H1 (cell line): ENCODE data around the gene LTO1. TPM values are rescaled to one million over a fixed set of nuclear protein-coding genes. Genes with fewer than 3 reads are reported as not detected.

Experiments
- CTCF ChIA-PET: fragments of 300-600 bp; sonication (Branson Sonifier 250); formaldehyde crosslinking; loops from one replicate; lab custom pipeline; 2021; ENCODE audit not compliant: partially characterized antibody; lab: Charles Lee
- POLR2A ChIA-PET: fragments of 300-600 bp; sonication (Branson Sonifier 250); formaldehyde crosslinking; loops from one replicate; lab custom pipeline; 2021; ENCODE audit warnings: inconsistent platforms; ENCODE audit not compliant: partially characterized antibody; lab: Charles Lee
- DNase-seq, 2 experiments: peaks; one replicate each; pipeline versions ENCODE4 v3.0.0 to v3.0.0-alpha.2; 2010 to 2022; ENCODE audit warnings: low spot score in 2 of 2, low read depth in 1 of 2, mixed read lengths in 1 of 2
- FAIRE-seq: peaks from 2 replicates; lab custom pipeline; 2011; peaks lifted over from hg19 to GRCh38; lab: Jason Lieb, UNC
- H2AFZ ChIP-seq: 2 replicates; pipeline ENCODE4 v1.8.1; 2012; ENCODE audit warnings: low read length, inconsistent platforms
- H2AK5ac ChIP-seq: 2 replicates; pipeline ENCODE4 v1.6.1; 2013; ENCODE audit warnings: low read depth, low read length
- H2BK120ac ChIP-seq: replicated peaks from 2 replicates; pipeline ENCODE3; 2013; ENCODE audit warnings: low read depth, low read length, inconsistent platforms
- H2BK12ac ChIP-seq: 2 replicates; pipeline ENCODE4 v1.6.1; 2013; ENCODE audit warnings: low read depth, low read length
- H2BK15ac ChIP-seq: 2 replicates; pipeline ENCODE4 v1.6.1; 2013; ENCODE audit warnings: low read length
- H2BK20ac ChIP-seq: 2 replicates; pipeline ENCODE4 v1.6.1; 2013; ENCODE audit warnings: low read length
- H2BK5ac ChIP-seq: 2 replicates; pipeline ENCODE4 v1.6.1; 2013; ENCODE audit warnings: low read depth, low read length
- H3K14ac ChIP-seq: 2 replicates; pipeline ENCODE4 v1.6.1; 2013; ENCODE audit warnings: inconsistent platforms; ENCODE audit not compliant: insufficient read length
- H3K18ac ChIP-seq: 2 replicates; pipeline ENCODE4 v1.6.1; 2013; ENCODE audit warnings: low read length; ENCODE audit errors: extremely low read depth
- H3K23ac ChIP-seq: 2 replicates; pipeline ENCODE4 v1.6.1; 2013; ENCODE audit warnings: inconsistent platforms; ENCODE audit not compliant: insufficient read length
- H3K23me2 ChIP-seq: 2 replicates; pipeline ENCODE4 v1.6.1; 2013; ENCODE audit warnings: low read depth, low read length
- H3K27ac ChIP-seq: 2 replicates; pipeline ENCODE4 v1.6.1; 2011; ENCODE audit warnings: low read depth, low read length, inconsistent platforms
- H3K27me3 ChIP-seq, 4 experiments: replicated peaks in 1 of 4; 1 replicate in 1 of 4; 2 replicates in 3 of 4; pipeline versions ENCODE4 v1.6.1 to v1.8.1; 2011 to 2013; ENCODE audit warnings: low read length in 3 of 4, mild to moderate bottlenecking in 3 of 4, inconsistent platforms in 2 of 4, mixed read lengths in 2 of 4, moderate library complexity in 1 of 4; ENCODE audit not compliant: control insufficient read depth in 3 of 4, insufficient read depth in 3 of 4; ENCODE audit errors: extremely low read depth in 1 of 4
- H3K36me3 ChIP-seq, 4 experiments: 2 replicates each; pipeline versions ENCODE4 v1.6.1 to v1.8.1; 2011 to 2013; ENCODE audit warnings: mild to moderate bottlenecking in 4 of 4, low read length in 3 of 4, moderate library complexity in 2 of 4, control low read depth in 1 of 4, inconsistent platforms in 1 of 4; ENCODE audit not compliant: insufficient read depth in 4 of 4, control insufficient read depth in 2 of 4
- H3K4ac ChIP-seq: replicated peaks from 2 replicates; pipeline ENCODE3; 2013; ENCODE audit warnings: low read length, low read depth, mixed read lengths, inconsistent platforms; ENCODE audit not compliant: insufficient read length
- H3K4me1 ChIP-seq, 4 experiments: replicated peaks in 1 of 4; 1 replicate in 1 of 4; 2 replicates in 3 of 4; pipeline versions ENCODE4 v1.6.1 to v1.8.1; 2011 to 2013; ENCODE audit warnings: low read length in 3 of 4, inconsistent platforms in 2 of 4, mixed read lengths in 1 of 4; ENCODE audit not compliant: insufficient read depth in 4 of 4, control insufficient read depth in 3 of 4
- H3K4me2 ChIP-seq, 2 experiments: 2 replicates each; pipeline versions ENCODE4 v1.6.1 to v1.8.1; 2011 to 2013; ENCODE audit warnings: low read depth in 2 of 2, low read length in 2 of 2, control low read depth in 1 of 2, inconsistent platforms in 1 of 2, mild to moderate bottlenecking in 1 of 2; ENCODE audit not compliant: insufficient read depth in 1 of 2
- H3K4me3 ChIP-seq, 4 experiments: fragments of 200-600, 300-600 bp in 1 of 4; sonication (generic), shearing (Covaris generic), sonication (Bioruptor Twin) in 1 of 4; 2 replicates each; pipeline versions ENCODE4 v1.5.1 to v1.8.1; 2011 to 2016; ENCODE audit warnings: low read length in 4 of 4, low read depth in 3 of 4, control low read depth in 2 of 4, inconsistent platforms in 2 of 4, mild to moderate bottlenecking in 2 of 4, mixed read lengths in 1 of 4, moderate library complexity in 1 of 4; ENCODE audit not compliant: insufficient read depth in 2 of 4; ENCODE audit errors: extremely low read depth in 1 of 4
- H3K56ac ChIP-seq: replicated peaks from 2 replicates; pipeline ENCODE3; 2013; ENCODE audit warnings: low read depth, mild to moderate bottlenecking, mixed read lengths, low read length, inconsistent platforms; ENCODE audit not compliant: insufficient read length
- H3K79me1 ChIP-seq: 2 replicates; pipeline ENCODE4 v1.6.1; 2013; ENCODE audit warnings: low read depth, low read length, control low read depth
- H3K79me2 ChIP-seq, 2 experiments: 2 replicates each; pipeline versions ENCODE4 v1.6.1 to v1.8.1; 2012 to 2013; ENCODE audit warnings: low read length in 2 of 2, mild to moderate bottlenecking in 2 of 2, inconsistent platforms in 1 of 2; ENCODE audit not compliant: insufficient read depth in 2 of 2, control insufficient read depth in 1 of 2
- H3K9ac ChIP-seq, 4 experiments: replicated peaks in 1 of 4; 1 replicate in 1 of 4; 2 replicates in 3 of 4; pipeline versions ENCODE4 v1.6.1 to v1.8.1; 2011 to 2013; ENCODE audit warnings: low read depth in 3 of 4, low read length in 3 of 4, control low read depth in 2 of 4, mild to moderate bottlenecking in 2 of 4, moderate library complexity in 2 of 4, inconsistent platforms in 1 of 4; ENCODE audit errors: extremely low read depth in 1 of 4
- H3K9me3 ChIP-seq, 2 experiments: 2 replicates each; pipeline versions ENCODE4 v1.6.1 to v1.8.1; 2012 to 2013; ENCODE audit warnings: mild to moderate bottlenecking in 2 of 2, moderate library complexity in 2 of 2, control low read depth in 1 of 2, inconsistent platforms in 1 of 2, low read depth in 1 of 2, low read length in 1 of 2, mixed read lengths in 1 of 2; ENCODE audit not compliant: insufficient read depth in 2 of 2
- H4K20me1 ChIP-seq, 2 experiments: replicated peaks in 1 of 2; 2 replicates each; pipeline versions ENCODE3 to v1.8.1; 2011 to 2013; ENCODE audit warnings: inconsistent platforms in 2 of 2, low read length in 2 of 2, mild to moderate bottlenecking in 1 of 2; ENCODE audit not compliant: insufficient read depth in 2 of 2, control insufficient read depth in 1 of 2
- H4K5ac ChIP-seq: 2 replicates; pipeline ENCODE4 v1.6.1; 2013; ENCODE audit warnings: low read length, low read depth, mixed read lengths, inconsistent platforms; ENCODE audit not compliant: insufficient read length
- H4K8ac ChIP-seq: 2 replicates; pipeline ENCODE4 v1.8.0; 2013; ENCODE audit warnings: mild to moderate bottlenecking, moderate library complexity, low read length, inconsistent platforms; ENCODE audit not compliant: insufficient read depth; ENCODE audit errors: extremely low read depth
- H4K91ac ChIP-seq: replicated peaks from 2 replicates; pipeline ENCODE3; 2013; ENCODE audit warnings: low read length, mixed read lengths, inconsistent platforms; ENCODE audit not compliant: insufficient read length
- CBX5 ChIP-seq: fragments of 300-800, 300-1000 bp; sonication (generic); IDR thresholded peaks from 2 replicates; pipeline ENCODE4 v1.7.1; 2016; ENCODE audit warnings: antibody characterized with exemption, low read length, low read depth
- CHD1 ChIP-seq: IDR thresholded peaks from 2 replicates; pipeline ENCODE4 v1.6.1; 2012; ENCODE audit warnings: low read depth, low read length, improper control_type of control experiment
- EGR1 ChIP-seq: IDR thresholded peaks from 2 replicates; pipeline ENCODE4 v1.6.1; 2011; ENCODE audit warnings: low read depth, low read length, borderline replicate concordance
- GABPA ChIP-seq: IDR thresholded peaks from 2 replicates; pipeline ENCODE4 v1.6.1; 2011; ENCODE audit warnings: mild to moderate bottlenecking, low read length, moderate library complexity, borderline replicate concordance; ENCODE audit not compliant: insufficient read depth
- HDAC2 ChIP-seq, 2 experiments: fragments of 300-600 bp in 1 of 2; sonication (generic) in 1 of 2; IDR thresholded peaks; 2 replicates each; pipeline ENCODE4 v1.6.1; 2011 to 2012; ENCODE audit warnings: low read depth in 2 of 2, low read length in 2 of 2, mild to moderate bottlenecking in 2 of 2, moderate library complexity in 2 of 2, borderline replicate concordance in 1 of 2, inconsistent platforms in 1 of 2
- JUND ChIP-seq: IDR thresholded peaks from 2 replicates; pipeline ENCODE4 v1.6.1; 2011; ENCODE audit warnings: mild to moderate bottlenecking, improper control_type of control experiment, low read length
- NRF1 ChIP-seq: IDR thresholded peaks from 2 replicates; pipeline ENCODE4 v1.6.1; 2011; ENCODE audit warnings: mild to moderate bottlenecking, low read depth, low read length, improper control_type of control experiment
- RFX5 ChIP-seq: IDR thresholded peaks from 2 replicates; pipeline ENCODE4 v1.6.1; 2011; ENCODE audit warnings: low read depth, low read length, improper control_type of control experiment, borderline replicate concordance
- RNF2 ChIP-seq: fragments of 200-900, 300-1000 bp; sonication (generic); IDR thresholded peaks from 2 replicates; pipeline ENCODE4 v1.7.1; 2016; ENCODE audit warnings: borderline replicate concordance, low read depth, mild to moderate bottlenecking, antibody characterized with exemption, low read length; ENCODE audit not compliant: poor library complexity, severe bottlenecking; ENCODE audit errors: missing control alignments
- SIN3A ChIP-seq, 2 experiments: IDR thresholded peaks in 1 of 2; conservative IDR thresholded peaks in 1 of 2; 2 replicates each; pipeline ENCODE4 v1.6.1; 2011 to 2012; ENCODE audit warnings: low read length in 2 of 2, improper control_type of control experiment in 1 of 2, low read depth in 1 of 2, mild to moderate bottlenecking in 1 of 2
- SP4 ChIP-seq: IDR thresholded peaks from 2 replicates; pipeline ENCODE4 v1.6.1; 2012; ENCODE audit warnings: low read length, inconsistent platforms
- USF2 ChIP-seq: IDR thresholded peaks from 2 replicates; pipeline ENCODE4 v1.6.1; 2011; ENCODE audit warnings: low read length, improper control_type of control experiment
- WGBS, 2 experiments: shearing (Covaris generic) in 1 of 2; methylation state at CpG; one replicate each; pipeline versions ENCODE4 v1.1.6 to v1.1.7; 2013 to 2015; ENCODE audit warnings: low lambda C conversion rate in 2 of 2, mixed read lengths in 2 of 2, inconsistent platforms in 1 of 2, low coverage in 1 of 2, missing lambda C conversion rate in 1 of 2; ENCODE audit not compliant: insufficient replicate concordance in 2 of 2, insufficient coverage in 1 of 2, insufficient read length in 1 of 2; ENCODE audit errors: extremely low coverage in 1 of 2, missing lambda C conversion rate in 1 of 2; 5-methylcytosine and 5-hydroxymethylcytosine counted together
- polyA plus RNA-seq, 7 experiments: library from polyadenylated mRNA; depleted of rRNA in 3 of 7; stranded (reverse) in 5 of 7; unstranded in 2 of 7; fragments of >200 nt in 5 of 7; fragments of 200-250 nt in 2 of 7; gene quantifications; 1 replicate in 5 of 7; 2 replicates in 1 of 7; 4 replicates in 1 of 7; pipeline versions ENCODE4 v1.2.1 to v1.2.3, GENCODE V29; 2011 to 2013; ENCODE audit warnings: missing spikeins in 2 of 7, mixed read lengths in 2 of 7
- total RNA-seq: library from RNA; stranded (reverse); fragmentation: NEBNext Ultra II Directional; extraction: Animal tissue kit (Norgen Biotek cat#: 25700); gene quantifications from 2 replicates; pipeline ENCODE4 v1.2.1, GENCODE V29; 2021

The LTO1 gene
- total and polyA plus RNA-seq, 2 of the 8 experiments (the other 6 are each of a cell fraction or from before 2014, with no cell fraction given) = 15.4 to 21.3 TPM

DNA sequence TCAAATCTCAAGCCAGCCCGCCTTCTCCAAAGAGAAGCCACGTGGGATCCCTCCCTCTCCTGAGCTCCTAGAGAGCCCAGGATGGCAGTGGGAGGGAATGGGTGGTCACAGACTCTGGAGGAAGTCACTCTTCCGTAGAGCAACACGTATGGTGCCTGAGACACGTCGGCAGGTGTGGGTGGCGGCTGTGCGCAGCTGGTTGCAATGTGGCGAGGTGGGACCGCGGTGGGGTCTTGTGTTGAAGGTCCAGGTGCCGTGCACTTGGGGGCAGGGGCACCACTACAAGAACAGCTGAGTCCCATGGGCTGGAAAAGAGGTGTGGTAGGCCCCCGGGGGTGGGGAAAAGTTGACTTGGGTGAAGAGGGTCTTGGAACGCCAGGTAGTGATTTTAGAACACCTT lies 47.6 kb downstream of the LTO1 start:
- Histone ChIP-seq H3K4me1 (no peaks in the 10 kb centered on the region), H2AFZ (no peak overlapping the region), H2BK5ac (no peak overlapping the region), H3K23me2 (0 out of 2 replicates have a peak, but pooled peaks cover 1% of the 10 kb centered on the region), H3K9me3 (peaks cover 16 to 17% of the 10 kb centered on the region in 2 experiments), H3K18ac (no peak overlapping the region), H4K91ac (no peak overlapping the region), H3K4ac (no peak overlapping the region), H3K4me3 (no peak overlapping the region), H3K23ac (no peak overlapping the region), H3K79me2 (no peaks in the 10 kb centered on the region), H3K14ac (no peak overlapping the region), H3K27ac (no peak overlapping the region), H3K36me3 (no peaks in the 10 kb centered on the region), H2BK20ac (no peak overlapping the region), H3K56ac (no peak overlapping the region), H2BK120ac (no peak overlapping the region), H4K5ac (no peak overlapping the region), H3K27me3 (peaks cover 0 to 2% (median 0%) of the 10 kb centered on the region in 4 experiments; a peak in 1 of 7 replicates), H4K8ac (no peak overlapping the region), H2BK15ac (no peak overlapping the region), H2AK5ac (0 out of 2 replicates have a peak overlapping the region, but pooled peaks have one; percentile 9), H4K20me1 (no peaks in the 10 kb centered on the region), H3K79me1 (no peaks in the 10 kb centered on the region), H2BK12ac (no peak overlapping the region), H3K9ac (no peak overlapping the region), H3K4me2 (no peak overlapping the region)
- no peak for FAIRE-seq
- ChIA-PET POLR2A (interaction anchor here (3.3 kb wide), 1 partner anchor 11 kb away, joined by 16 read pairs; no protein-coding TSS in a partner anchor), CTCF (interaction anchor here (0.8 to 3.3 kb wide), 6 partner anchors 8 to 526 kb away, joined by 3 to 13 read pairs (median 4); no protein-coding TSS in a partner anchor)
- WGBS, 2 experiments = 91% methylated on average over 11 of the region's 14 CpGs; no CpG with 5 or more reads in 1 of the 2 experiments
- no peak for DNase-seq
- TF ChIP-seq NRF1 (no peak), CHD1 (no peak), RNF2 (no peak), CBX5 (no peak), EGR1 (no peak), GABPA (no peak), USF2 (no peak), HDAC2 (IDR thresholded peaks at IDR 0.05; ENCODE audit: borderline replicate concordance in 1 of 2, low read depth in 2 of 2, low read length in 2 of 2) (no peak), SP4 (no peak), SIN3A (conservative IDR thresholded peaks at IDR 0.05 in 1 of 2, IDR thresholded peaks at IDR 0.05 in 1 of 2; ENCODE audit: low read depth in 1 of 2, low read length in 2 of 2) (no peak), RFX5 (no peak), JUND (no peak)
